GM21717 (cell line): ENCODE measurements around the gene KRTAP29-1.

Experiments
- ATAC-seq: cut with Tn5 transposase; IDR thresholded peaks from one replicate; pipeline ENCODE4 v1.9.1; 2021; ENCODE audit warnings: mild to moderate bottlenecking, moderate library complexity; ENCODE audit not compliant: unreplicated experiment

The KRTAP29-1 gene

DNA sequence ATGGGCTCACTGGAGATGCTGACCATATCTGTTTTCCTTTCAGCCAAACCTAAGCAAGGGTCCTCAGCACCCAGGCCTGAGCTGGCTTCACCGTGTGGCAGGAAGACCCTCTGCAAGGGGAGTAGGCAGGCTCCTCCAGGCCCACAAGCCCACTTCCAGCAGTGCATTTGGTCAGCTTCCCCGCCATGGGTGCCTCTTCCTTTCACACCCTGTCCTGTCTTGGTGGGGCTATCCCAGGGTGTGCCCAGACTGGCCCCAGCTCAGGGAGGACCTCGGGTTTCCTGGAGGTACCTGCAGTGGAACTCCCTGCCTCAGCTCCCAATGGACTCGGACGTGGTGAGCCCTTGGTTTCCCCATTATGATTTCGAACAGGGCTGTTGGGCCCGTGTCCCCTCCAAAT lies 25.6 kb upstream of the KRTAP29-1 start:
- ATAC-seq: no peak

GRCh38 chr17:41327411-41328120 lies 24.9 kb upstream of the KRTAP29-1 start:
- no peak for ATAC-seq

GRCh38 chr17:41326173-41327145 lies 23.8 kb upstream of the KRTAP29-1 start:
- no peak for ATAC-seq

DNA sequence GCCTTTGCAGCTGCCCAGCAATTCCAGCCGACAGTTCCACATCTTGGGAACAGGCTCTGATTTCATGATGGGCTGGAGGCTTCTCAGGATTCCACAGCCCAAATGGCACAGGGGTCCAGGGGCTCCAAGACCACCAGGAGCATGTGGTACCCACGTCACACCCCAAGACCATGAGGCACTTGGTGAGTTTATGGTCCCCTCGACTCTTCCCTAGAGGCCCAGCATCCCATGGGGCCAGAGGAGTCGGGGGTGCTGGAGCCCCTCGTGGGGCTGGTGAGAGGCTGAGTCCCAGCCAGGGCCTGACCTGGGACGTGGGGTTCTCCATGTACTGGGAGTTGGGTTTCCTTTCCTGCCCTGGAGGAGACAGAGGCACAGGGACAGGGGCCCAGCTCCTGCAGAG lies 23.0 kb upstream of the KRTAP29-1 start:
- no peak for ATAC-seq

DNA sequence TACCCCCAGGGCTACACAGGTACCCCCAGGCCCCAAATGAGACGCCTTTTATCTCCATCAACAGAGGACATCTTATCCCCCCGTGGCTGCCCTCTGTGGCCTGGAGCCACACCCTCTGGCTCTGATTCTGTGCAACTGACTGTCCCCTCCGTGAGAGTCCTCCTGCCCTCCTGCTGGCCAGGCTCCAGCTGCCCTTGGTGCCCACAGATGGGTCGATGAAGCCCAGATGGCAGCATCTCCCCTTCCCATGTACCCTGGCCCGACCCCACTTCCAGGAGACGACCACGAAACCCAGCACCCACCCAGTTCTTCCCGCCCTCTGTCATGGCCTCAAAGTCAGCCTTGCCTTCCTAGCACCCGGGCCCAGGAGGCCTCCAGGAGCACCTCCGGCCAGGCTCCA lies 22.5 kb upstream of the KRTAP29-1 start:
- ATAC-seq: no peak

- ATAC-seq: no peak
Observed at GRCh38 chr17:41324180-41325075, 21.8 kb upstream of the KRTAP29-1 start.

DNA sequence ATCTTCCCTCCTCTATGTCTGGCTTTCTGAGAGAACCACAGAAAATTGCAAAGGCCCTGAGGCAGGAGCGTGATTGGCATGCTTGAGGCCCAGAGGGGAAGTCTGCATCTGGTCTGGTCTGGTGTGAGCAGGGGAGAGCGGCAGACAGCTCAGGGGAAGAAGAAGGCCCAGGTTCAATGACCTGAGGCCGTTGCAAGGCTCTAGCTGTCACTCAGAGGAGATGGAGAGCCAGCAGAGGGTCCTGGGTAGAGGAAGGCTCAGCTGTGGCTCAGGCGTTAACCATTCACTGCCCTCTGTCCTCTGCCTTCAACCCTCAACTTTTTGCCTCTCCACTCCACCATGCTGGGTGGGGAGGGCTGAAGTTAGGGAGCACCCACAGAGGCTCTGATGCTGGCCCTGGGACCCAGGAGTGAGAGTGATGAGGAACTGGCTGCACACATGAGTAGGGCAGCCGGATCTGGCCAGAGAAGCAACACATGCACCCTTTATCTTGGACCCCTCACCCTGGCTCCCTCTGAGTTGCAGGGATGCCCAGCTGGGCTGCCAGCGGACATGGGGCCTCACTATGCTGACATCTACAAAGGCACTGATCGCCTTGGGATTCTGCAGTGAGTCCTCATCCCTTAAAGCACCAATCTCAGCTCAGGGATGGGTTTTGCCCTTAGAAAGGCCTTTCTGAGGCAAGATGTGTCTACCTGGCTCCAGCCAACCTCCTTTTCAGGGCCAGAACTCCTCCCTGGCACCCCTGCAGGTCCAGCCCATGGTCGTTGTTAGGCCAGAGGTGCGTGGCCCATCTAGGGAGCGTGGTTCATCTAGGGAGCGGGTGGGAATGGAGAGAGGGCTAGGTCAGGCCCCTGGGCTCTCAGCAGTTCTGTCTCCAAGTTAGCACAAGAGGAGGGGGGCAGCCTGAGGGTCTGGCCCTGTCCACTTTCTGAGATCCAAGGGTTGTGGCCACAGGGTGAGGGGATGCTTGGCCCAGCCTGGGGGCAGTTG lies 20.5 kb upstream of the KRTAP29-1 start:
- no peak for ATAC-seq

DNA sequence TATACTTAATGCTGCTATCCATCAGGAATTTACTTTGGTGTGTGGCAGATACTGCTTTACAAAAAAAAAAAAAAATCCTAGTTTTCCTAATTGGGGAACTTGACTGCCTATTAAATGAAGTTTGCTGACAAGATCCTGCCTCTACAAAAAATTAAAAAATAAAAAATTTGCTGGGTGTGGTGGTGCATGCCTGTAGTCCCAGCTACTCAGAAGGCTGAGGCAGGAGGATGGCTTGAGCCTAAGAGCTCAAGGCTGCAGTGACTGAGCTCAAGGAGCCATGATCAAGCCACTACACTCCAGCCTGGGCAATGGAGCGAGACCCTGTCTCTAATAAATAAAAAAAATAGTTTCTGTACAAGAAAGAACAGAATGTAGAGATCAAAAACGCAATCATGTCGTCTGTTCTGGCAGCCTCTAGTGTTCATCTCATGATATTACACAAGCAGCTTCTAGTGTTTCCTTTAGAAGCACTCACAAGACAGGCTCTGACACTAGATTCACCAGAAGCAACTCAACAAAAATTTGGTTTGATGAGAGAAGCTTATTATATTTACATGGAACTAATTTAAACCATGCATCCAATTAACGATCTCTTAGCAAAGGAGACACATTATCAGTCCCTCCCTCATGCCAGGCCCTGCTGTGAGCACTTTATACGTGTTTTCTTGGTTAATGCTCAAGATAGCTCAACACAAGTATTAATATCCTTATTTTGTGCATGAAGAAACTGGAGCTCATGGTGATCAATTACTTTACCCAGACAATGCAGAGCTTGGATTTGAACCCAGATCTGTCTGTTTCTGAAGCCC lies 19.6 kb upstream of the KRTAP29-1 start:
- ATAC-seq: no peak

DNA sequence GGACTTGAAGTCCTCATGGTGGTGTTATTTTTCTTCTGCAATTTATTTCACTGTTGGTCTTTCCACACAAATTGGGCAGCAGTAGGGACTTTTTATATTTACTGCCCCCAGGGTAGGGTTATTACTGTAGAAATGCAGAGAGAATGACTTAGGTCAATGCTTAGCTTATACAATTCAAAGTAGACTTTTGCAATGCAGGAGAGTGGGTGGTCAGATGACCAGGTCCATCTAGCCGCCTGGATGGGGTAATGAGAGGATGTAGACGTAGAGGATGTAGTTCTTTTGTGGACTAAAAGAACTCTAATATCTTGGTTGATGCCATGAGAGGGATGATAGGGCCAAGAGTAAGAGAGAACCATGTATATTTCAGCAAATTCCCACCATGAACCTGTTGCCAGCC lies 15.6 kb upstream of the KRTAP29-1 start:
- ATAC-seq: no peak

- ATAC-seq: no peak
Observed at GRCh38 chr17:41315814-41316445, 13.3 kb upstream of the KRTAP29-1 start.

- ATAC-seq: no peak
Observed at GRCh38 chr17:41315204-41315794, 12.6 kb upstream of the KRTAP29-1 start, which contains the start of gene KRTAP17-1. Gene KRTAP17-1 (minus strand): TSS chr17:41315710. CDS start chr17:41315650, 60 bp downstream.

DNA sequence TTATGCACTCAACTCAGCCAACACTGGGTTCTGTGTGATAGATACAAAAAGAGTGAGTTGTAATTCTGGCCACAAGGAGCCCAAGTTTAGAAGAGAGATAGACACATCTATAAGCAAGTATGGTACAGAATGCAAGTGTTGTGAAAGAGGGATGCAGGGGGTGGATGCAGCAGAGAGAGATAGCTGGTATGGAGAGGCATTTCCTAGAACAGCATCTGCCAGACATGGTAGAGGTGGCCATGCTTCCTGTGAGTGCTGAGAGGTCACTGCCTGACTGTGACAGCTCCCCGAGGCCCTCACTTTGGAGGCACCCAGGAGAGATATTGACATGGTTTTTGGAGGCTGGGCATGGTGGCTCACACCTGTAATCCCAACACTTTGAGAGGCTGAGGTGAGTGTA lies 8.5 kb upstream of the KRTAP29-1 start:
- no peak for ATAC-seq

- ATAC-seq: no peak
Observed at GRCh38 chr17:41308918-41309359, 6.3 kb upstream of the KRTAP29-1 start, which contains the start of gene KRTAP16-1. Gene KRTAP16-1 (minus strand): TSS chr17:41309309. CDS start chr17:41309253, 56 bp downstream.

GRCh38 chr17:41308251-41308917 lies 5.7 kb upstream of the KRTAP29-1 start:
- ATAC-seq: no peak

GRCh38 chr17:41307647-41308046 lies 5.0 kb upstream of the KRTAP29-1 start:
- no peak for ATAC-seq

DNA sequence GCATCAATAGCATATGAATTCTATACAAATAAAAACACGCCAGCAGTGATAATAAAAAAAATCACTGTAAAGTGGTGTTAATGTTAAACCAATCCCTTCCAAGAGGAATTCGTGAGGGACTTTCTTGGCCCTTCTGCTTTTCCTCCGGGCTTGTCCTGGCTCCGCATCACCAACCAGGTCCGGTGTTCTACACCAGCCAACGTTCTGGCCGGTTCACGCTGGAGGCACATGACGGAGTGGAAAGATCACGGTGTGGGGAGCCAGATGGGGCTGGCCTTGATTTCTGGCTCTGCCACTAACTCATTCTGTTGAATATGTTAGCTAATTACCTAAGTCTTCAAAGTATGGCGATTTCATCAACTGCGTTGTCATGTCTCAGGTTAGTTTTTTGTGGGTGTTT lies 1.4 kb upstream of the KRTAP29-1 start:
- no peak for ATAC-seq

- ATAC-seq: no peak
Observed at GRCh38 chr17:41302981-41303380, 330 bp upstream of the KRTAP29-1 start.
